Upper lobe of left lung (tissue), 6 donors: Measurements from ENCODE around the gene DMRTC2. TPM values are rescaled to one million over a fixed set of nuclear protein-coding genes. Genes with fewer than 3 reads are reported as not detected.
A peak's percentile ranks its signal among the peaks of the same experiment; 100 is the strongest.

Experiments used
- ATAC-seq, 2 donors: fragments of 200-7000 bp; cut with Tn5 transposase; one replicate each; pipeline ENCODE4 v1.9.1; 2022; ENCODE audit warnings: mild to moderate bottlenecking in 2 of 2, moderate library complexity in 2 of 2; ENCODE audit not compliant: low FRiP score in 2 of 2
- DNase-seq, 2 donors: peaks; one replicate each; pipeline ENCODE4 v3.0.0-alpha.2; 2019 to 2020
- H3K27ac ChIP-seq, 4 donors: fragments of 200-600 bp; sonication (generic); one replicate each; pipeline ENCODE4 v1.5.1; 2016 to 2019
- H3K27me3 ChIP-seq, 4 donors: fragments of 200-600 bp; sonication (generic); one replicate each; pipeline ENCODE4 v1.5.1; 2017 to 2019
- H3K36me3 ChIP-seq, 4 donors: fragments of 200-600 bp; sonication (generic); one replicate each; pipeline ENCODE4 v1.5.1; 2016 to 2019
- H3K4me1 ChIP-seq, 4 donors: fragments of 200-600 bp; sonication (generic); one replicate each; pipeline ENCODE4 v1.5.1; 2018 to 2019
- H3K4me3 ChIP-seq, 4 donors: fragments of 200-600 bp; sonication (generic); one replicate each; pipeline ENCODE4 v1.5.1; 2017 to 2019; ENCODE audit warnings: mild to moderate bottlenecking in 2 of 4, moderate library complexity in 1 of 4
- H3K9me3 ChIP-seq, 4 donors: fragments of 200-600 bp; sonication (generic); one replicate each; pipeline ENCODE4 v1.5.1; 2018 to 2019
- EP300 ChIP-seq, 4 donors: sonication (generic); formaldehyde crosslinking; IDR thresholded peaks; one replicate each; pipeline ENCODE4 v1.5.1; 2017; ENCODE audit warnings: antibody characterized with exemption in 4 of 4, control low read depth in 2 of 4
- POLR2A ChIP-seq, 4 donors: fragments of 450-650 bp; IDR thresholded peaks; one replicate each; pipeline ENCODE4 v1.5.1; 2016 to 2017; ENCODE audit warnings: antibody characterized with exemption in 4 of 4, mild to moderate bottlenecking in 2 of 4
- POLR2AphosphoS5 ChIP-seq, 2 donors: sonication (generic); formaldehyde crosslinking; IDR thresholded peaks; one replicate each; pipeline ENCODE4 v1.5.1; 2017; ENCODE audit warnings: antibody characterized with exemption in 2 of 2
- WGBS, 2 donors: methylation state at CpG; one replicate each; pipeline ENCODE4 v1.1.5; 2017 to 2018; 5-methylcytosine and 5-hydroxymethylcytosine counted together
- total RNA-seq, 6 donors: library from RNA; depleted of rRNA in 4 of 6; stranded (reverse); fragments of >200 nt in 4 of 6; gene quantifications; one replicate each; pipeline versions ENCODE4 v1.1.0 to v1.2.1, GENCODE V29; 2016 to 2021
- TF ChIP-seq, protein P1 (sequence below), 6 experiments: fragments of 450-650 bp in 4 of 6; fragments of 200-600 bp in 2 of 6; sonication (generic) in 2 of 6; IDR thresholded peaks; one replicate each; pipeline ENCODE4 v1.5.1; 2016 to 2019; ENCODE audit warnings: antibody characterized with exemption in 6 of 6
- donor health status: DM: no; HTN: no; CAD: no; lungs with moderate emphysema.
- donor health status: DM: no; HTN: yes; CAD: no; lungs with severe emphysema.

DMRTC2 gene
- total RNA-seq, 6 donors from 2014 or later = not detected

DNA sequence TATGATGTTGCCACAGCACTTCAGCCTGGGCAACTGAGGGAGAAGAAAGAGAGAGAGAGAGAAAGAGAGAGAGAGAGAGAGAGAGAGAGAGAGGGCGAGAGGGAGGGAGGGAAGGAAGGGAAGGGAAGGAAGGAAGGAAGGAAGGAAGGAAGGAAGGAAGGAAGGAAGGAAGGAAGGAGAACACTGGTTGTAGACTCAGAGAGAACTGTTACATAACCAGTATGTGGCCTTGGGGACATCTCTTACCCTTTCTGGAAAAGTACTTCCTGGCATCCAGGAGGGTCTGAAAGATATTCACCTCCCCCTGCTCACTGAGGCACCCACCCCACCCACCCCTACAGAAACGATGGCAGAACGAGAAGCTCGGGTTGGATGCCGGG is 35.5 kb downstream of the DMRTC2 start:
- Histone ChIP-seq H3K27ac (no peak overlapping the region), H3K27me3 (no peaks in the 10 kb centered on the region), H3K9me3 (no peaks in the 10 kb centered on the region), H3K4me3 (no peak overlapping the region), H3K4me1 (peaks cover 17 to 39% (median 25%) of the 10 kb centered on the region in 4 donors), H3K36me3 (no peaks in the 10 kb centered on the region)
- no peak for ATAC-seq
- TF ChIP-seq, protein P1, sequence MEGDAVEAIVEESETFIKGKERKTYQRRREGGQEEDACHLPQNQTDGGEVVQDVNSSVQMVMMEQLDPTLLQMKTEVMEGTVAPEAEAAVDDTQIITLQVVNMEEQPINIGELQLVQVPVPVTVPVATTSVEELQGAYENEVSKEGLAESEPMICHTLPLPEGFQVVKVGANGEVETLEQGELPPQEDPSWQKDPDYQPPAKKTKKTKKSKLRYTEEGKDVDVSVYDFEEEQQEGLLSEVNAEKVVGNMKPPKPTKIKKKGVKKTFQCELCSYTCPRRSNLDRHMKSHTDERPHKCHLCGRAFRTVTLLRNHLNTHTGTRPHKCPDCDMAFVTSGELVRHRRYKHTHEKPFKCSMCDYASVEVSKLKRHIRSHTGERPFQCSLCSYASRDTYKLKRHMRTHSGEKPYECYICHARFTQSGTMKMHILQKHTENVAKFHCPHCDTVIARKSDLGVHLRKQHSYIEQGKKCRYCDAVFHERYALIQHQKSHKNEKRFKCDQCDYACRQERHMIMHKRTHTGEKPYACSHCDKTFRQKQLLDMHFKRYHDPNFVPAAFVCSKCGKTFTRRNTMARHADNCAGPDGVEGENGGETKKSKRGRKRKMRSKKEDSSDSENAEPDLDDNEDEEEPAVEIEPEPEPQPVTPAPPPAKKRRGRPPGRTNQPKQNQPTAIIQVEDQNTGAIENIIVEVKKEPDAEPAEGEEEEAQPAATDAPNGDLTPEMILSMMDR (IDR thresholded peaks at IDR 0.05) = no peak
- TF ChIP-seq EP300 (IDR thresholded peaks at IDR 0.05) = no peak
- TF ChIP-seq POLR2A (IDR thresholded peaks at IDR 0.05) = no peak
- TF ChIP-seq POLR2AphosphoS5 (IDR thresholded peaks at IDR 0.05) = no peak
- 66 to 75% methylated on average over 5 of the region's 5 CpGs for WGBS, 2 donors
- no peak for DNase-seq

DNA sequence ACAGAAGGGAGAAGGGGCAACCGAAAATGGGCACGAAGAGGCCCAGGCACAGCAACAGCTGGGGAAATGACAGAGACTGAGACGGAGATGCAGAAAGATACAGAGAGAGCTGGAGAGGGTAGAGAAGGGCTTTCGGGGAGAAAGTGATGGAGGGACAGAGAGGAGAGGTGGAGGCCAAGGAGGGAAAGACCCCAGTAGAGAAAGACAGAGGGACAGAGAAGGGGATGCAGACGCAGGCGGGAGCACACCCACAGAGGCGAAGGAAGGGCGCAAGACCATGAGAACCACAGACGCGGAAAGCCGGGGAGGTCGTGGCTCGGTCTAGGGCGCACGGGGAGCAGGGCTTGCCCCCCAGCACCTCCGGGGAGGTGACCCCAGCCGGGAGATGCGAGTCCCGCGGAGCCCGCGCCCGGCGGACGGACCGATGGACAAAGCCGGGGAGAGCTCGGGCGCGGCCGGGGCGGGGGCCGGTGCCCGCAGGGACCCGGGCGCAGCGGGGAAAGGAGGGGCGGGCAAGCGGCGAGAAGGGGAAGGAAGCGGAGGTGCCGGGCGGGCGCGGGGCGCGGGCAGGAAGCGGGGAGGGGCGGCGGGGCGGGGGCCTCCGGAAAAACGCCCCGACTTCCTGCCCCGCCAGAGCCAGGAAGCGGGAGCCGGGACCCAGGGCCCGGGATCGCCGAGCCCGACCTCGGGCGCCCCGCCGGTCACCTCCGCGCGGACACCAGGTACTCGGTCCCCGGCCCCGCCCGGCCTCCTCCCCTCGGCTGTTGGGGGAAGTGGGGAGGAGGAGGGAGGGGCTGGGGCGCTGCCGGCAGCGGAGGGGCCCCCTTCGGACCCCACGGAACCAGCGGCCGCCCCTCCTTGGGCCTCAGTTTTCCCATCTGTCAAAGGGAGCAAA is 38.0 kb downstream of the DMRTC2 start, which contains the start of gene ARHGEF1:
Gene ARHGEF1 (plus strand): TSS at position 617 of the 895 bp plus-strand sequence. CDS start 4,899 bp downstream, outside the sequence.
- TF ChIP-seq POLR2AphosphoS5 (IDR thresholded peaks at IDR 0.05) (peak; percentile 8 to 68), EP300 (IDR thresholded peaks at IDR 0.05) (no peak), POLR2A (IDR thresholded peaks at IDR 0.05) (peak in 1 of 4 donors; percentile 81)
- TF ChIP-seq, protein P1 (IDR thresholded peaks at IDR 0.05) = peak in 1 of 6 experiments; percentile 19
- H3K27ac ChIP-seq = peak within 1 kb of the TSS; percentile 92 to 98 (median 96)
- ATAC-seq (peak in 1 of 2 donors; percentile 69), DNase-seq (peak; percentile 78 to 95)
- WGBS, 2 donors = 3 to 4% methylated on average over 15 to 26 of the region's 80 CpGs
- peaks cover 0 to under 1% (median 0%) of the 10 kb centered on the region in 4 donors for H3K36me3 ChIP-seq
- H3K27me3 ChIP-seq = no peaks in the 10 kb centered on the region
- peak within 1 kb of the TSS; percentile 76 to 100 (median 96) for H3K4me3 ChIP-seq
- H3K4me1 ChIP-seq = peaks cover 36 to 55% (median 42%) of the 10 kb centered on the region in 4 donors
- H3K9me3 ChIP-seq = no peaks in the 10 kb centered on the region

DNA sequence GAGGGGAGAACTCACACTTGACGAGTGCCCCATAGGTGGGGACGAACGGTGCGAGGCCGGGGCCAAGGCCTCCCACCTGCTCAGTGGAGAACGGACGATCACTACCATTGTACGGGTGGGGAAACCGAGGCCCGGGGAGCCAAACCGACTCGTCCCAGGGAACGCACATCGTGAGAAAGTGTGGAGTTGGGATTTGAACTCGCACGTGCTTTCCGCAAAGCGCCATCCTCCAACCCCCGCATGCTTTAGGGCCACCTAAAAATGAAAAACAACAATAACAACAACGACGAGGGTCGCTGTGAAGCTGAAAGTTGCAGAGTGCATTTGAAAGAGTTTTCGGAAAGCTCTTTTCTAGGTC is 38.6 kb downstream of the DMRTC2 start:
- H3K4me3 ChIP-seq = peak overlapping the region; percentile 76 to 100 (median 96)
- WGBS, 2 donors = 0 to 1% methylated on average over 18 to 23 of the region's 23 CpGs
- H3K4me1 ChIP-seq = peaks cover 42 to 61% (median 46%) of the 10 kb centered on the region in 4 donors
- DNase-seq (no peak), ATAC-seq (no peak)
- peak overlapping the region; percentile 92 to 98 (median 96) for H3K27ac ChIP-seq
- no peaks in the 10 kb centered on the region for H3K27me3 ChIP-seq
- no peak for TF ChIP-seq EP300 (IDR thresholded peaks at IDR 0.05)
- no peak for TF ChIP-seq POLR2A (IDR thresholded peaks at IDR 0.05)
- TF ChIP-seq POLR2AphosphoS5 (IDR thresholded peaks at IDR 0.05) = no peak
- TF ChIP-seq, protein P1 (IDR thresholded peaks at IDR 0.05) = no peak
- H3K36me3 ChIP-seq = peaks cover 0 to 7% (median 3%) of the 10 kb centered on the region in 4 donors
- H3K9me3 ChIP-seq = no peaks in the 10 kb centered on the region

DNA sequence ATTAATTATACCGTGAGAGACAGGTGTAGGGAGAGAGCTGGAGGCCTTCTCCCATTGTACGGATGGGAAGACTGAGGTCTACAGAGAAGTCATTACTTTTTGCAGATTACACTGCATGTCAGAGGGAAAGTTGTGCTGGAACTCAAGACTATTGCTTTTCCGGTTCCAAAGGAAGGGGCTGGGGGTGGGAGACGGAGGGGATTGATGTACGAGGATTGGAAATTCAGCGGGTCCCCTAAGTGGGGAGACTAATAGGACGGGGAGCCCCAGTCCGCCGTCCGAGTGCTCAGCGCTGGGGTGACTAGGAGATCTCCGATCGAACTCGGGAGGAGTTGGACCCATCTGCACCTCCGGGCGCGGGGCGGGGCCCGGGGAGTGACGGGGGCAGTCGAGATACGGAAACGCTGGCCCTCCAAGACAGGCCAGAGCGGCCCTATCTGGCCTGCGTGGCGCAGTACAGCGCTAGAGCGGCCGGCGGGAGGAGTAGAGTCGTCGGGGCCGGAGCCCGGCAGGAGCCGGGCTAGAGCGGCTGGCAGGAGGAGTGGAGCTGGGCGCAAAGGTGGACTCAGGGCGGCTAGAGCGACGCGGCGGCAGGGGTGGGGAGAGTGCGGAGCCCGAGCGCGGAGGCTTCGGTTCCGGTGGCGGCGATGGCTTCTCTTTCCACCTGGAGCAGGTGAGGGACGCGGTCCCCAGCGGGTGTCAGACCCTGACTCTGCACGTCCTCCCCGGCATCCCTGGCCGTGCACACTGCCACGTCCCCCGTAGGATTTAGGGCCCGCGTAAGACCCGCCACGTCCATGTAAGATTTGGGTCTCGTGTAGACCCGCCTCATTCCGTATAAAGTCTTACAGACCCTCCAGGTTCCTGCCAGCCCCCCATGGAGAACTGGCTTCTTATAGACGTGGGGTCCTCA is 39.2 kb downstream of the DMRTC2 start:
- no peaks in the 10 kb centered on the region for H3K27me3 ChIP-seq
- peaks cover 48 to 67% (median 52%) of the 10 kb centered on the region in 4 donors for H3K4me1 ChIP-seq
- TF ChIP-seq POLR2AphosphoS5 (IDR thresholded peaks at IDR 0.05) (peak; percentile 76 to 87), EP300 (IDR thresholded peaks at IDR 0.05) (no peak), POLR2A (IDR thresholded peaks at IDR 0.05) (peak in 2 of 4 donors; percentile 36 to 81)
- TF ChIP-seq, protein P1 (IDR thresholded peaks at IDR 0.05) = peak in 3 of 6 experiments; percentile 7 to 28 (median 17)
- H3K9me3 ChIP-seq = no peaks in the 10 kb centered on the region
- peaks cover 0 to 13% (median 8%) of the 10 kb centered on the region in 4 donors for H3K36me3 ChIP-seq
- peak overlapping the region; percentile 76 to 100 (median 96) for H3K4me3 ChIP-seq
- peak; percentile 97 to 98 for DNase-seq
- peak; percentile 96 to 97 for ATAC-seq
- H3K27ac ChIP-seq = peak overlapping the region; percentile 92 to 98 (median 96)
- WGBS, 2 donors = 1% methylated on average over 16 to 53 of the region's 66 CpGs
